ENCODE data around the gene EEIG1. TPM values are rescaled to one million over a fixed set of nuclear protein-coding genes. Genes with fewer than 3 reads are reported as not detected.

EEIG1 gene
- total and polyA plus RNA-seq, 12 donors = 10.1 to 179 (median 53.8) TPM

DNA sequence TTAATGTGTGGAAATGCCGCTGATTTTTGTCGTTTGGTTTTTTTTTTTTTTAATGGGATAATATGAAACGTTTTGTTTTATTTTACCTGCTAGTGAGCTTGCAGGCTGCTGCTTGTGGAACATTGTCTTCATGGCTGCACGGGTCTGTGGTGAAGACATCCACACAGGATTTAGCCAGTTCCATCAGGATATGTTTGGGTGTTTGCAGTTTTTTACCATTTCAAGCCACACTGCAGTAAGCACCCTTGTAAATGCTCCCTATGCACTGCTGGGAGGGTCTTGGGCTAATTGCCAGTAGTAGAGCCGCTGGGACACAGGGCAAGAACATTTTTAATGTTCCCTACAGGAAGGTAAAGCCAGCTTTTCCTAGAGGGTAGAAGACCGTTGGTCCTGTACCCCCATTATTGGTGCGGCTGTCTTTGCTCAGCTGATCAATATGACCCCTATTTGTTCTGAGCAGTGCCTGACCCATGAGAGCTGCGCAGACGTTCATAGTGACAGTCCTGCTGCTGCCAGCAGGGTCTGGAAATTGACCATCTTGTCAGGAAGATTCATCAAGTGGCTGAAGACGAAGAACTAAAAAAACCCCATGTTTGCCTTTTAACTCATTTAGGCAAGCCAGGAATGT lies 20.5 kb upstream of the EEIG1 start:
- Histone ChIP-seq H3K36me3 (replicated peaks in 1 of 2) (no peaks in the 10 kb centered on the region), H3K27ac (peak overlapping the region in 4 of 5 donors; percentile 52 to 80 (median 62)), H3K4me3 (no peak overlapping the region), H3K4me1 (replicated peaks in 1 of 2) (peaks cover 15 to 20% of the 10 kb centered on the region in 2 donors), H3K27me3 (no peaks in the 10 kb centered on the region), H3K9me3 (replicated peaks in 1 of 3) (no peaks in the 10 kb centered on the region)
- intact Hi-C loops (cut with DNase I) = no loop called here
- WGBS, 4 donors = 64 to 73% (median 65%) methylated on average over 9 to 10 of the region's 10 CpGs
- no peak for DNase-seq
- TF ChIP-seq, protein P1, sequence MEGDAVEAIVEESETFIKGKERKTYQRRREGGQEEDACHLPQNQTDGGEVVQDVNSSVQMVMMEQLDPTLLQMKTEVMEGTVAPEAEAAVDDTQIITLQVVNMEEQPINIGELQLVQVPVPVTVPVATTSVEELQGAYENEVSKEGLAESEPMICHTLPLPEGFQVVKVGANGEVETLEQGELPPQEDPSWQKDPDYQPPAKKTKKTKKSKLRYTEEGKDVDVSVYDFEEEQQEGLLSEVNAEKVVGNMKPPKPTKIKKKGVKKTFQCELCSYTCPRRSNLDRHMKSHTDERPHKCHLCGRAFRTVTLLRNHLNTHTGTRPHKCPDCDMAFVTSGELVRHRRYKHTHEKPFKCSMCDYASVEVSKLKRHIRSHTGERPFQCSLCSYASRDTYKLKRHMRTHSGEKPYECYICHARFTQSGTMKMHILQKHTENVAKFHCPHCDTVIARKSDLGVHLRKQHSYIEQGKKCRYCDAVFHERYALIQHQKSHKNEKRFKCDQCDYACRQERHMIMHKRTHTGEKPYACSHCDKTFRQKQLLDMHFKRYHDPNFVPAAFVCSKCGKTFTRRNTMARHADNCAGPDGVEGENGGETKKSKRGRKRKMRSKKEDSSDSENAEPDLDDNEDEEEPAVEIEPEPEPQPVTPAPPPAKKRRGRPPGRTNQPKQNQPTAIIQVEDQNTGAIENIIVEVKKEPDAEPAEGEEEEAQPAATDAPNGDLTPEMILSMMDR (IDR thresholded peaks at IDR 0.05) = no peak
- no peak for TF ChIP-seq POLR2A (IDR thresholded peaks at IDR 0.05)

DNA sequence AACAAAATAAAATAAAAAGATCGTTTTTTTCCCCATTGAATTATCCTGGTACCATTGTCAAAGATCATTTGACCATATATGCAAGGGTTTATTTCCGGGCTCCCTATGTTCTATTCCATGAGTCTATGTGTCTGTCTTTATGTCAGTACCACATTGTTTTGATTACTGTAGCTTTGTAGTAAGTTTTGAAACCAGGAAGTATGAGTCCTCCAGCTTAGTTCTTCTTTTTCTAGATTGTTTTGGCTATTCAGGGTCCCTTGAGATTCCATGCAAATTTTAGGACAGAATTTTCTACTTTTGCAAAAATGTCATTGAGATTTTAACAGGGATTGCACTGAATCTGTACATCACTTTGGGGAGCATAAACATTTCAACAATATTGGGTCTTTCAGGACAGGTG lies 18.7 kb upstream of the EEIG1 start:
- no peak for TF ChIP-seq POLR2A (IDR thresholded peaks at IDR 0.05)
- TF ChIP-seq, protein P1 (IDR thresholded peaks at IDR 0.05) = no peak
- 85 to 92% (median 88%) methylated on average over 2 of the region's 2 CpGs for WGBS, 4 donors
- Histone ChIP-seq H3K4me1 (replicated peaks in 1 of 2) (peaks cover 9 to 12% of the 10 kb centered on the region in 2 donors), H3K36me3 (replicated peaks in 1 of 2) (no peaks in the 10 kb centered on the region), H3K9me3 (replicated peaks in 1 of 3) (no peaks in the 10 kb centered on the region), H3K27ac (no peak overlapping the region), H3K4me3 (no peak overlapping the region), H3K27me3 (no peaks in the 10 kb centered on the region)
- intact Hi-C loops (cut with DNase I) = no loop called here
- no peak for DNase-seq

DNA sequence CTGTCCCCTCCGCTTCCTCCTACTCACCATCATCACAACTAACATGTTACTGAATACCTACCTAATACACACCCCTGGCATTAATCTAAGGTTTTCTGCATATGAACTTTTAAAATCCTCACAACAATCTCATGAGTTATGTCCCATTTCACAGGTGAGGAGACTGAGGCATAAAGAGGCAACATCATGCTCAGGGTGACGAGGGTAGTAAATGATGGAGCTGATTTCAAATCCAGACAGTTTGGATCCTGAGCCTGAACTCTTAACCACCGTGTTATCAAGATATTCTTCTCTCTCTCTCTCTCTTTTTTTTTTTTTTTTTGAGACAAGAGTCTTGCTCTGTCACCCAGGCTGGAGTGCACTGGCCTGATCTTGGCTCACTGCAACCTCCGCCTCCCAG lies 12.9 kb upstream of the EEIG1 start:
- Histone ChIP-seq H3K36me3 (replicated peaks in 1 of 2) (no peaks in the 10 kb centered on the region), H3K27me3 (no peaks in the 10 kb centered on the region), H3K4me3 (no peak overlapping the region), H3K9me3 (replicated peaks in 1 of 3) (no peaks in the 10 kb centered on the region), H3K27ac (no peak overlapping the region), H3K4me1 (replicated peaks in 1 of 2) (peaks cover 0 to 3% of the 10 kb centered on the region in 2 donors)
- DNase-seq = no peak
- intact Hi-C loops (cut with DNase I) = no loop called here
- TF ChIP-seq, protein P1 (IDR thresholded peaks at IDR 0.05) = no peak
- no peak for TF ChIP-seq POLR2A (IDR thresholded peaks at IDR 0.05)
- WGBS, 4 donors = 84 to 91% (median 88%) methylated on average over 4 of the region's 4 CpGs

DNA sequence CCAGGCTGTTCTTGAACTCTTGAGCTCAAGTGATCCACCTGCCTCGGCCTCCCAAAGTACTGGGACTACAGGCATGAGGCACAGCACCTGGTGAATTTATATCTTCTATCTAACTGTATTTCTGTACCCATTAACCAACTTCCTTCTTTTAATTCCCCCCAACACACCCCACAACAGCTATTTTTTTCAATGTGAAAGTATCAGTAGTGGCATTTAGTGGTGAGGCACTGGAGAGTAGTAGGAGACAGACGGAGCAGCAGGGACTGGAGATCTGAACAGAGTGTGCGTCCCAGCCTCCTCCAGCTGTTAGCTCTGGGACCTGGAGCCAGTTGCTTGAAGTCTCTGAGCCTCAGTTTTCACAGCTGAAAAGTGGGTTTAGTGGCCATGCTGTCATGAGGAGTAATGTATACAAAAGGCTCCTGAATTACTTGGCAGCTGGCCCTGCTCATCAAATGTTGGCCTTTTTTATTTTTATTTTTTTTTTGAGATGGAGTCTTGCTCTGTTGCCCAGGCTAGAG lies 11.0 kb upstream of the EEIG1 start:
- no peaks in the 10 kb centered on the region for H3K36me3 ChIP-seq (replicated peaks in 1 of 2)

More for the DNA sequence above, 11.0 kb upstream of the EEIG1 start:
- no peak for DNase-seq
- Histone ChIP-seq H3K9me3 (replicated peaks in 1 of 3) (no peaks in the 10 kb centered on the region), H3K27me3 (no peaks in the 10 kb centered on the region), H3K4me3 (no peak overlapping the region), H3K27ac (no peak overlapping the region), H3K4me1 (replicated peaks in 1 of 2) (peaks cover 0 to 3% of the 10 kb centered on the region in 2 donors)
- no peak for TF ChIP-seq POLR2A (IDR thresholded peaks at IDR 0.05)
- TF ChIP-seq, protein P1 (IDR thresholded peaks at IDR 0.05) = no peak
- intact Hi-C loops (cut with DNase I) = no loop called here
- 87 to 98% (median 94%) methylated on average over 3 of the region's 3 CpGs for WGBS, 4 donors
